DMS114 treated with DMSO at 0.1 percent for 48 hours (cell line): ENCODE results near the gene KCNMA1.

Experiments used
- DNase-seq: peaks from one replicate; lab custom pipeline; 2025; ENCODE audit not compliant: unreplicated experiment; lab: John Stamatoyannopoulos, UW

The KCNMA1 gene

DNA sequence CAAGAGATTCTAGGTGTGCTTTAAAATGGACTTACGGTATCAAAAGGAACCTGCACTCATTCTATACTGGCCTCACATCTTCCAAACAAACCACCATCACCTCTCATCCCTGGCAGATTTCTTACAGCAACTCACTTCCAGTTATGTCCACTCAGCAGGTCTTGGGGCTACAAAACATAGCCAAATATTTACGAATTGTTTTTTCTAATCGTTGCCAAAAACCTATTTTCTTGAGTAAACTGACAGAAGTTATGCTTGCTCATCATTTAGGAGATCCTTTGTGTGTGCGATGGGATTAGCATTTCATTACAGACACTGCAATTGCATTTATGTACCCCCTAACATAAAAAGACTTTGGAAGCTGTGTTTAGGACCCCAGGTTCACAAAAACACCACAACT is 2.7 kb downstream of the KCNMA1 start:
- DNase-seq: no peak

DNA sequence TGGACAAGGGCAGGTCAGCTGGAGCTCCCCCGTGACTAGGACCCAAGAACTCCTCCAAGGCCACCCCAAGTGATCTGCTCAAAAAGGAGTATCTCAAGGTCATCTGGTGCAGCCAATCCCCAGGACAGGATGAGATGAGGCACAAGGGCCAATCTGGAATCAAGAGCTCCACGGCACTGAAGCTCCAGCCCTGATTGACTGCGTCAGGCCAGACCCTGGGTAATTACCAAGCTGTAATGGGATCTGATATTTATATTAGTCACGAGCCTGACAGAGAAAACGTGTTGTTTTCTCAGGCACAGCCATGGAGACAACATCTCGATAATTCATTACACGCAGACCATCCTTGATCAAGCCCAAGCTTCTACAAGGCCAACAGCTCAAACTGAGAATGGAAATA is 4.2 kb downstream of the KCNMA1 start:
- no peak for DNase-seq

DNA sequence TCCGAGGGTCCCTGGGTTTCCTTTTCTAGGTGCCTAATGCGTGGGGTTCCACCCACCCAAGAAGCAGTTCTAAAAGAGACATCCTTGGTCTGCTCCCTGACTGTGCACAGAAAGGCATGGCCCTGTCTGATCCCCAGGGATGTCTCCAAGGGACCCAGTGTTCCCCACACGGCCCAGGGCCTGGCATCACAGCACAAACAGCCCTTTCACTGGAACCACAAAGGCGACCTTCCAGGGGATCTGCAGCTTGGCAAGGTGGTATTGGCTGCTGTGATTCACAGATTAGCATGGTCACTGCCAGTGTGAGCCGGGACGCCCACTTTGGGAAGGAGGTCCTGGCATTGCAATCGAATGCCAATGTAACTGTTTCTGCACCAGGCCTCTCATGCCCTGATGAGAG is 6.4 kb downstream of the KCNMA1 start:
- no peak for DNase-seq

DNA sequence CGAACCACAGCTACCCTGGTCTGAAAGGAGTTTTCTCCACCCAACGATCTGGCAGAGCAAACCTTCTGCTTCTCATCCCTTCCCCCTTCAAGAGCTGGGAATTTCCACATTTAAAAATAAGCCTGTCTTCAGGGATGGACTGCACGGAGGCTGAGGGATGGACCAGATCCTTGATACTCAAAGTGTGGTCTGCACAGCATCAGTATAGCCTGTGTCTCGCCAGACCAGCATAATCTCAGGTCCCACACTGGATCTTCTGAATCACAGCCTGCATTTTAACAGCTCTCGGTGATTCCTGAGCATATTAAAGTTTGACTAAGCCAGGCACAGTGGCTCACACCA is 7.1 kb downstream of the KCNMA1 start:
- DNase-seq: no peak

DNA sequence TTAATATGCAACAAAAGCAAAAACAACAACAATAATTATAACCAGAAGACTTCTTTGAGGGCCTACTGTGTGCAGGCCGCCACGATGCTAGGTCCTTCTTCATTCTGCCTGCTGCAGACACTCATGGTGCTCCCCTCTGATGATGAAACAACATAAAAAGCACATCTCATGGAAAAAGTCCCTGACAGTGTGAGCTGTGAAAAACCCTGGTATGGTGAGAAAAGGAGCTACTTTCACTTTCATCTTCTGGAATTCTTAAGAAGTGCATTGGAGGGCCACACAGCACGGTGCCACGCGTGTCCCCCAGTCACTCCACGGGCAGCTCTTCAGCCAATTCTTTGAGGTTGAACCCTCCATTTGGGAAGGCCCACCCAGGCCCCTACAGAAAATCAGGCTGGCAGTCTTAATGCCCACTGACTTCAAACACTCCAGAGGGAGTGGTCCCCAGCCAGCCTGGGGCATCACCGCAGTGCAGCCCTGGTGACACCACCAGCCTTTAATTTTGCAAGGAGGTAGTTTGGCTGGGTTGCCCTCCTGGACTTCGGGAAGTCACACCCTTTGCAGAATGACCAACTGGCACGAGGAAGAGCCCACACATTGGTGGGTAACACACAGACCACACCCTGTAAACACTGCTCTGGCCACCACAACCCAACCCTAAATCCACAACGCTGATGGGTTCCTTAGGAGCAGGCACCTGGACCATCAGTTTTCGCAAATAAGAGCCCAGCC is 7.7 kb downstream of the KCNMA1 start:
- DNase-seq: no peak

DNA sequence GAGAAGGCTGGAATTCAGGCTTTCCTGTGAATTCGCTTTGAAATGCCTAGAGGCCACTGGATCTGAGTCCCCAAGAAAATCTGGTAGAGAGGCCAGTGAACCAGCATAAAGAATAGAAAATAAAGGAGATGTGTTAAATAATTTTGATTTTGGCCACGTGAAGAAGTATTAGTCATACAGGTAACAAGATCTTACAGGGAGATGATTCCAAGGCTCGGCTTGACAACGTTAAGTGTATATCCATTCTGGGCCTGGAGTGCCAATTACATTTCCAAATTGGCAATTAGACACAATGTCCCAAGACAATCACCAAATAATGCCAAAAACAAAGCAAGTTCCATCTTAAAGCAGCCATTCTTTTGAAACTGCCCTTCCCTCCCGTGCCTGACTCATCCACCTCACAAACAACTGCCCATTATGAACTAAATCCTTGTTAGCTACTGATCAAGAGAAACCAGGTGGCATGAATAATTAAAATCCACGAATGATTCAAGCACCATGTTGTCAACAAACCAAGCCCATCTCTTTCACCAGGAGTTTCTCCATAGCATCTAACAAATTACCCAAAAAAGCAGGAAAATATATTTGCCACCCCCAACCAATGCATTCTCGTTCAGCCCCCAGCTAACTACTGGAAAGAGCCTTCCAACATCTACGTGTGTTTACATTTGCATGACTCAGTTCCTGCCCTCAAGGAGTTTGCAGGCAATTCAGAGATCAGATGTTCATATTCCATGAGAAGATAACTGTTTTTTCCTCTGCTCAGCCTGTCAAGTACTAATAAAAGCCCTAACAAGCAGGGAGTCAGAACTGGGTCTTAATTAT is 8.5 kb downstream of the KCNMA1 start:
- no peak for DNase-seq

DNA sequence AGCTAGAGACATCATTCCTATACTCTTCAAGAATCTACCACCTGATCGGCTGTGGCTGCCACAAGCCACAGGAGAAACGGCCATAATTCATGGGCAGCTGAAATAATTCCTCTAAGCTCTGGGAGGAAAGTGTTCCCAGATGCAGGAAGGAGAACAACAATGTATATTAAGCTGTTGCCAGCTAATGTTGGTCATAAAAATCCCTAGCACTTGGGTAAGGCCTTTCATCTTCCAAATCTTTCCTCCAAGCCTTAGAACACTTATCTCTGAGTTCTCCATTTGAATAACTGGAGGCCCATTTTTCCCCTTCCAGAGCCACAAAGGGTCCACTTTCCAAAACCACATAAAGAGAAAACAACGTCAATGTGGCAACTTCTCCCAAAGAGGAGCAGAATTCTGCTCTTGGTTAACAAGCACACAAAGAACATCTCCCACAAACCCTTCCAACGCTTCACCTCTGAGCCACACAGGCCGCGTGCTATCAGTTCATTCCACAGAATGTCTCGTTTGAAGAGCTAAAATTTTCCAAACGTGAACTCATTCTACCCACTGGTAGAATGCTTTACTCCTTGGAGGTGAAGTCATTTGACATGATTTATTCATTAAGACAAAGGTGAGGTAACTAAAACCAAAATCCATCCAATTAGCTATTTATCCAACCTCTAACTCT is 11.2 kb downstream of the KCNMA1 start:
- no peak for DNase-seq

DNA sequence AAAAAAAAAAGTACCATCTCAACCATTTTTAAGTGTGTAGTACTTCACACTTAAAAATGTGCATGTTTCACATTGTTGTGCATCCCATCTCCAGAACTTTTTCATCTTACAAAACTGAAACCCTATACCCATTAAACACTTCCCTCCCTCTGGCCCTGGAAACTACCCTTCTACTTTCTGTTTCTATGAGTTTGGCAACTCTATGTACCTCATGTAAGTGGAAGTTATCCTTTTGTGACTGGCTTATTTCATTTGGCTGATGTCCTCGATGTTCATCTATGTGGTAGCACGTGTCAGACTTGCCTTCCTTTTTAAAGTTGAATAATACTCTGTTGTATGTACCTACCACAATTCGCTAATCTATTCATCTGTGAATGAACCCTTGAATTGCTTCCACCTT is 12.2 kb downstream of the KCNMA1 start:
- DNase-seq: no peak

DNA sequence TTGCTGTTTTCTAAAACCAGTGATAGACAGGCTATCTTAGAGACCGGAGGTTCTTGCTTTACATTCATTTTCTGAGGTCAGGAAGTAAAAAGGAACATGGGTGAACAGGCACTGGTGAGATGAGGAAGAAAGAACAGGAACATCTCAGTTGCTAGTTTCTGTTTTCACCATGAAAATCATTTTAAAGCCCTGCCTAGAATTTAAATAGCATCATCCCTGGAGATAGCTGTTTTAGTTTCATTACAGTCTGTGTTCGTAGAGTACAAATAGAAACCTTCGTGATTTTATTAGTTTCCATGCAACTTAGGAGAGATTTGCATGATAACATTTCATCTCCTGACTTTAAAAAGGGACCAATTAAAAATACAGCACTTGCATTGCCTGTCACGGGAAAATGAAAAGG is 14.7 kb downstream of the KCNMA1 start:
- DNase-seq: no peak

DNA sequence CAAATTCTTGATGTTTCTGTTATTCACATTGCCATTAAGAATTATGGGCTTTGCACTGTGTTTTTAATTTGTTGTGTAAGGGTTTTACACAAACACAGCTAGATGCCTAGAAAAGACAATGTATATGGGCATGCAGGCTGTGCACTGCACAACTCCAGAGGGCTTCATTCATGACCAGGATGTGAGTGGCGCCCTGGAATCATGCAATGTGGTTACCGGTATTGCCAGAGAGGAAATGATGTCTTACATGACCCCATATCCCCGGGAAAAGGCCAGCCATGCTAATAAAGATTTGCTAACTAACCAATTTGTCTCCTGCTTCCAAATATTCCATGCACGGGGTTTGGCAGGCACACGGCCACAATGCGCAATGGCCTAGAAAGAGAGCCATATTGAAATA is 16.9 kb downstream of the KCNMA1 start:
- DNase-seq: no peak

DNA sequence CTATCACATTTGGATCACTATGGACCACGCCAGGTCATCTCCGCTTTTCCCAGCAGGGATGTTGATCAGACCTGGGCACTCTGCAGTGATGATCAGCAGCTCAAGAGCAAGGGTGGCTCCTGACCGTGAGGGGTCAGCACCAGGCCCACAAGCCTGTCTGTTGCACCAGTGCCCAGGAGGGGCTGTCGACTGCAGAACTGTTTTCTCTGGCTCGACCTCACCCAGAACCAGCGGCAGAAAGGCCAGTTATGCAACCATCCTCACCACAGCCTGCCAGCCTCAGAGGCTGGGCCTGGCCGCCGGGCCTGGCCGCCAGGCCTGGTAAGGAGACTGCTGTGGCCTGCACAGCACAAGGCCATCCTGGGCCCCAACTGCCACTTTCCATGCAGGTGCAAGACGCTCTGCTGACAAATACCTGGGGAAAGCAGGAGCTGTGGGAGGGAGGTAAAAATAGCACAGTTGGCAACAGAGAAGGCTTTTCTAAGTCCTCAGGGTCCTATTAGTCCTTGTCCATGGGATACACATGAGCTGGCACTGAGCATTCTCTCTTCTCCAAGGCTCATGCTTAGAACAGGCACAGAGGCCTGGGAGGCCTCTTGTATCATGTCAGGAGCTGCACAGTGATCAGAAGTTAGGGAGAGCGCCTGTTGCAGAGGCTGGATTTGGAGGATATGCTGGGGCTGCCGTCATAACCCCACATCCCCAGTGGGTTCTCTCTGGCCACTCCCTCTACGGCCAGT is 17.5 kb downstream of the KCNMA1 start:
- DNase-seq: no peak

DNA sequence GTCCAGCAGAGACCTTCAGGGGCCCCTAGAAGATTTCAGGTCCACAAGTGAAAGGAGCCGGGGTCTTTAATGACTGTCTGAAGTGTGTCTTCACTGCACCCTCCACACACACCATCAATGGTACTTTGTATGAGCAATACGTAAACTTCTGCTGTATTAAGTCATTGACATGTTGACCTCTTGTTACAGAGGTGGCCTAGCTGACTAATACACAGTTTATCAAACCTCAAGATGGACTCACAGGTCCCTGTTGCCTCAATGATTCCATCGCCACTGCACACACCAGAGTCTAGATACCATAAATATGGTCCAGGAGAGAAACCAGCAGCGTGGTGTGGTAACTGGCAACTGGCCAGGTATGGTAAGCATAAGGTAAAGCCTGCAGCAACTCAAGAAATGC is 19.5 kb downstream of the KCNMA1 start:
- no peak for DNase-seq

DNA sequence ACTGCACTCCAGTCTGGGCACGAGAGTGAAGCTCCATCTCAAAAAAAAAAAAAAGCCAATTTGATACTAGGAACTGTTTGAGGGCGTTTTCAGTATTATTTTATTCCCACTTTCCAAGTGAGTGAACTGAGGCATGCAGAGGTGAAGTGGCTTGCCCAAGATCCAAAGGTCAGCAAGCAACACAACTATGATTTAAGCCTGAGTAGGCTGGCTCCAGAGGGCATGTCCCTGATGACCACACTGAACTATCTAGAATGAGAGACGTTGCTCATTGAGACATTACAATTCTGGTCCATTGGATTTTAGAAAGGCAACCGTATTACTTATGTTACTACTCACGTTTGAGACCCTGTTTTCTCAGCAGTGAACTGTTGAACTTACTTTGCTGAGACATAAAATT is 20.8 kb downstream of the KCNMA1 start:
- DNase-seq: no peak

DNA sequence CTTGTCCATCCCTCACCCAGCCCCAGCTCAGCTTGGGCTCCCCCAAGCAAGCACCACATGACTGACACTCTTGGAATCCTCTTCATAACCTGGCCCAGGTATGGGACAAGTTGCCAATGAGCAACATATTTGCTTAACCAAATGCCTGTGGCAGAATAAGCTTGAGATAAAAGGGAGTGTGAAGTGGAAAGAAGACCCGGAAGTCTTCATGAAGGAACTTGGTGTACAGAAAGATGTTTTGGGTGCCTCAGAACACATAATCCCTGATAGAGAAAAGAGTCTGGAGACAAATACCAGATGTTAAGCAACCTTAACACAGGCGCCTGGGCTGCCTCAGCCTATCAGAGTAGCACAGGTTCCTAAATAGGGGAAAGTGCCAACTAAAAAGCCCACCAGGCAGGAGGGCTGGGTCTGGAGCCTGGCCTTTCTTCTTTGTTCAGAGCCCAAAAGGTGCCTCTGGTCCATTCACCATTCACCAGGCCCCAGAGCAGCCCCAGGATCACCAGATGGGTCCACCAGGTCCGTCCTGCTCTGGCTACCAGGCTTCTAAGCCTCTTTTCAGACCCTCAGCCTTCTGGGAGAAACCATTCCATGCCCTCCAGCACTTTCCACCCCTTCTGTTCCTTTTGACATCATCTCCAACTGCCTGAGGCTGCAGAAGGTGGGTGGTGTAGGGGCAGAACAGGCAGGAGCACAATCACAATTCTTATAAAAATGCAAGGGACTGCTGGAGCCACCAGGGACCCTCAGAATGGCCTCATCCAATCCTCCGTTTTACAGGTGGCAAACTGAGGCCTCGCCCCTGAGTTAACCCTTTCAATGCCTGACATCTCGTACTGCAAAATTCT is 22.6 kb downstream of the KCNMA1 start:
- DNase-seq: no peak

DNA sequence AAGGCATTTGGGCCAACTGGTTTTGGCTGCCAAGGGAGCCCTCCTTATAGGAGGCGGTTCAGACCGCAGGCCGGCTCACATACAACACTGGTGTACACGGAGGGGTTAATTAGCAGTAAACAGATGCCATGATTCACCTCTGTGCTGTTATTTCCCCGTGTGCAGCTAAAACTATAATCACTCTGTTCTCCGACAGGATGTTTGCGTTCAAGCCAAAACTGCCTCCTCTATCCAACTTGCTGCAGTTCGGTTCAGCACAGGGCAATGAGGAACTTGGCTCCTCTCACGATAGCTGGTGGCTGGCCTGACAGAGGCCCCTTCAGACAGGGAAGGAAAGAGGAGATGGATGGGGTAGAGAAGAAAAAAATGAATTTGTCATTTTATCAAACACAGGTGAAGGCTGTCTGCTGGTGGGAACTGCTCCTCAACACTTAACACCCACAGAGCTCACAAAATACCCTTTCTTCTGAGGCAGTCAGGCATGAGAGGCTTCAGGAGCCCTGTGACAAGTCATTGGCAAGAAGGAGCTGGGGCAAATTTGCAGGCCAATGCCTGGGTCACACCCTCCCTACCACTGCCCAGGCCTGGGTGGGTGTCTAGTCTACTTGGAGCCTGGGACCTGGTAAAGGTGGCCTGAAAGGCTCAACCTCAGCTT is 24.0 kb downstream of the KCNMA1 start:
- no peak for DNase-seq

DNA sequence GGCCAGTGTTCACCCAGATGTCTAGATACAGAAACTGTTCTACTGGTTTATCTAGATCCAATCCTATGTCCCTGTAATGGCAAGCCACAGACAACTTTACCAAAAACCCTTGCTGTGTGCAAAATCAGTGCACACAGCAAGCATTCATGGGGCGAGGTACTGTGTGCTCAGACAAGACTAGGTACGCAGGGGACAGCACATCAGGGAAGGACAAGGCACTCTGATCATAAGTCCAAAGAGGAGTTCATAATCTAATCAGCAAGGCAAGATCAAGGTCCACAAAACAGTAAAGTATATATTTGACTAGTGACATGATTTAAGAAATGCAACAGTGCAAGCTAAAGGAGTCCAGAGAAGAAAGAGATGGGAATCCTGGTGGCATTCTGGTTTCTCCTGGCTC is 25.9 kb downstream of the KCNMA1 start:
- no peak for DNase-seq

DNA sequence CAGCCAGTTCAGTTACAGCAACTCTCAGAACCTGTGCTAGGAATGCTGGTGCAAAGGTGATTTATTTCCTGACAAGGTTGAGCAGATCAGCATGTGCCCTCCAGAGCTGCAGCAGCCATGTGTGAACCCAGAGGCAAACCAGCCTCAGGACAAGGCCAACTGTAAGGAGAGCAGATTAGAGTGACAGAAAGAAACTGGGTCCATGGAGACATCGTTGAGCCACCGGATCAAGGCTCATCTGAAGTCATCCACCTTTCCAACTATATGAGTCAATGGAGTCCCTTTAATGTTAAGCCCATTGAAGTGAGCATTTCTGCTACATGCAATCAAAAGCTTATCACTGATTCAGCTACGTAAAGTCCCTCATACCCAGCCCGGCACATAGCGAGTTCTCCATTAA is 26.4 kb downstream of the KCNMA1 start:
- DNase-seq: no peak

DNA sequence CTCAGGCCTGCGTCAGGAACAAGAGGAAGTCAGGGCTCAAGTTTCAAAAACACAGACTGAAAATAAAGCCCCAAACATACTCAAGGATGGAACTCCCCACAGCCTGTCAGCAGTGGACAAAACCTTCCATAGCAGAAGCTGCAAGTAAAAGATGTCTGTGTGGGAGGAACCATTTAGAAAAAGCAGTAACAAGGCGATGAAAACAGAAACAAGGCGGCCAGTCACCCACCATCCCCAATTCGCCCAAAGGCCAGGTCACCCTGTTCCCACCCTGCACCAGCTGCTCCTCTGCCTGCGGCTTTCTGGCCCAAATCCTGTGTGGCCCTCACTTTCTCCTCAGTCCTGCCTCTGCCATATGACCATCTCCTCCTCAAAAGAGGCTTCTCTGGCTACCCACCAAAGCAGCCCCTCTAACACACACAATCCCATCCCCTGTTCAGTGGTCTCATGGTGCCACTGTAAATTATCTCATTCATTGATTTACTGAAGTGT is 27.8 kb downstream of the KCNMA1 start:
- no peak for DNase-seq

DNA sequence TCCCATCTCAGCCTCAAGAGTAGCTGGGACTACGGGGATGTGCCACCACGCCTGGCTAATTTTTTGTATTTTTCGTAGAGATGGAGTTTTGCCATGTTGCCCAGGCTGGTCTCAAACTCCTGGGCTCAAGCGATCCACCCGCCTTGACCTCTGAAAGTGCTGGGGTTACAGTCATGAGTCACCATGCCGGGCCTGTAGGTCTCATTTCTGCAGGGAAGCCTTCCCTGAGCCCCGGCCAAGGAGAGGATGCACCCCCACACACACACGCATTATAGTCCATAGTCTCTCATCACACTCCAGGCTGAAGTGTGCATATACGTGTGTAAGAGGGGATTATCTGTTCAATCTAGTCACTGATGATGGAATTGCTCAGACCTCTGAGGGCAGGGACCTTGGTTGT is 29.3 kb downstream of the KCNMA1 start:
- no peak for DNase-seq

DNA sequence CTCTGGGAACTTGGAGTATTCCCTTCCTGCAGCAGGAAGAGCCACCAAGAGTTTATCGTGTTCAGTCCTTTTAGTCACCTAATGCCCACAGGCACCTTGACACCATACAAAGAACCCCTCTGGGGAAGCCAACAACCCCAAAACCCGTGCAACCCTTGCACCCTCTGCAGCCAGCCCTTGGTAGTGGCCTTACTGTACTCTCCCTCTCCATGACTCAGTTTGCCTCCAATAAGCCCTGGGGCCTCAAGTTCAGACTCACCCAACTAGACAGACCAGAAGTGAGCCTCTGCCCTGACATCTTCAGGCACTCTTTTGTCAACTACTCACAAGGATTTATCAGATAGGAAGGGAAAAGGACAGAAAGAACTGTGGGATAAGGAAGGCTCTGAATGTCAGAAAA is 30.9 kb downstream of the KCNMA1 start:
- DNase-seq: no peak
